Measurements from ENCODE around the gene KIF3B. TPM values are rescaled to one million over a fixed set of nuclear protein-coding genes. Genes with fewer than 3 reads are reported as not detected.
A peak's percentile ranks its signal among the peaks of the same experiment; 100 is the strongest.
"Not testable (repeated sequence)": the region's sequence is repeated elsewhere in the genome, so short reads cannot be mapped to it uniquely, and the experiment has no call there.

Gene KIF3B
- total RNA-seq, 4 donors from 2014 or later = 26.6 to 46.5 (median 37.5) TPM

GRCh38 chr20:32368925-32369324 is 91.5 kb downstream of the KIF3B start:
- intact Hi-C loops (cut with DNase I; ENCODE audit: low total_unique reads) = no loop called here
- Histone ChIP-seq H3K36me3 (peaks cover 0 to 7% (median 0%) of the 10 kb centered on the region in 4 donors), H3K9me3 (no peaks in the 10 kb centered on the region), H3K27me3 (no peaks in the 10 kb centered on the region), H3K4me1 (peaks cover 21 to 57% (median 30%) of the 10 kb centered on the region in 4 donors), H3K4me3 (no peak overlapping the region), H3K27ac (peak overlapping the region in 1 of 4 donors; percentile 32)
- WGBS, 2 donors (ENCODE audit: low coverage in 1 of 2) = 50 to 51% methylated on average over 2 to 6 of the region's 6 CpGs
- in situ Hi-C loops (cut with MboI; ENCODE audit: low pct_ligation_motif_present in 1 of 4, low pct_unique_long_range_greater_than_20kb in 1 of 4, low sequenced_read_pairs in 3 of 4) = loop anchor here in 1 of 4 donors (25.0 kb wide), 1 partner anchor 107 kb away; no protein-coding TSS in a partner anchor
- DNase-seq = no peak
- TF ChIP-seq POLR2AphosphoS5 (IDR thresholded peaks at IDR 0.05) (no peak), EP300 (IDR thresholded peaks at IDR 0.05; ENCODE audit: low read depth) (no peak), POLR2A (IDR thresholded peaks at IDR 0.05) (no peak), CTCF (IDR thresholded peaks at IDR 0.05) (no peak)

- H3K27me3 ChIP-seq = no peaks in the 10 kb centered on the region
- no peak for DNase-seq
- WGBS, 2 donors (ENCODE audit: low coverage in 1 of 2) = 100% methylated on average over 1 to 2 of the region's 2 CpGs
- H3K27ac ChIP-seq = no peak overlapping the region
- no peaks in the 10 kb centered on the region for H3K9me3 ChIP-seq
- H3K36me3 ChIP-seq = peaks cover 0 to 17% (median 5%) of the 10 kb centered on the region in 4 donors
- H3K4me1 ChIP-seq = peaks cover 21 to 42% (median 24%) of the 10 kb centered on the region in 4 donors
- in situ Hi-C loops (cut with MboI; ENCODE audit: low pct_ligation_motif_present in 1 of 4, low pct_unique_long_range_greater_than_20kb in 1 of 4, low sequenced_read_pairs in 3 of 4) (loop anchor here in 1 of 4 donors (25.0 kb wide), 1 partner anchor 109 kb away; no protein-coding TSS in a partner anchor), intact Hi-C loops (cut with DNase I; ENCODE audit: low total_unique reads) (no loop called here)
- no peak overlapping the region for H3K4me3 ChIP-seq
- TF ChIP-seq POLR2A (IDR thresholded peaks at IDR 0.05) = no peak
- TF ChIP-seq POLR2AphosphoS5 (IDR thresholded peaks at IDR 0.05) = no peak
- TF ChIP-seq CTCF (IDR thresholded peaks at IDR 0.05) = no peak
- no peak for TF ChIP-seq EP300 (IDR thresholded peaks at IDR 0.05; ENCODE audit: low read depth)
These were observed 93.4 kb downstream of the KIF3B start for GRCh38 chr20:32370897-32371296.

- H3K9me3 ChIP-seq = no peaks in the 10 kb centered on the region
- no peak overlapping the region for H3K27ac ChIP-seq
- no peaks in the 10 kb centered on the region for H3K27me3 ChIP-seq
- in situ Hi-C loops (cut with MboI; ENCODE audit: low pct_ligation_motif_present in 1 of 4, low pct_unique_long_range_greater_than_20kb in 1 of 4, low sequenced_read_pairs in 3 of 4) = no loop called here
- peaks cover 0 to 11% (median 6%) of the 10 kb centered on the region in 4 donors for H3K4me1 ChIP-seq
- TF ChIP-seq POLR2AphosphoS5 (IDR thresholded peaks at IDR 0.05) = no peak
- no peak for TF ChIP-seq POLR2A (IDR thresholded peaks at IDR 0.05)
- TF ChIP-seq CTCF (IDR thresholded peaks at IDR 0.05) = no peak
- no peak for TF ChIP-seq EP300 (IDR thresholded peaks at IDR 0.05; ENCODE audit: low read depth)
- H3K36me3 ChIP-seq = peaks cover 0 to 11% (median 5%) of the 10 kb centered on the region in 4 donors
- intact Hi-C loops (cut with DNase I; ENCODE audit: low total_unique reads) = loop anchor here (5.0 kb wide), 1 partner anchor 64 kb away; no protein-coding TSS in a partner anchor
- 75 to 82% methylated on average over 2 of the region's 2 CpGs for WGBS, 2 donors (ENCODE audit: low coverage in 1 of 2)
- H3K4me3 ChIP-seq = no peak overlapping the region
- no peak for DNase-seq
These were observed 101.0 kb downstream of the KIF3B start for GRCh38 chr20:32378461-32378860.

- intact Hi-C loops (cut with DNase I; ENCODE audit: low total_unique reads); H3K9me3 ChIP-seq; H3K27ac ChIP-seq; H3K4me3 ChIP-seq; H3K36me3 ChIP-seq; H3K27me3 ChIP-seq; in situ Hi-C loops (cut with MboI; ENCODE audit: low pct_ligation_motif_present in 1 of 4, low pct_unique_long_range_greater_than_20kb in 1 of 4, low sequenced_read_pairs in 3 of 4); DNase-seq: not testable (repeated sequence)
- 87 to 94% methylated on average over 9 of the region's 9 CpGs for WGBS, 2 donors (ENCODE audit: low coverage in 1 of 2)
- peaks cover 3 to 20% (median 13%) of the 10 kb centered on the region in 4 donors for H3K4me1 ChIP-seq
These were observed 102.6 kb downstream of the KIF3B start for GRCh38 chr20:32380037-32380436.

- TF ChIP-seq CTCF (IDR thresholded peaks at IDR 0.05) = no peak
- no peak for TF ChIP-seq POLR2A (IDR thresholded peaks at IDR 0.05)
- TF ChIP-seq POLR2AphosphoS5 (IDR thresholded peaks at IDR 0.05) = no peak
- TF ChIP-seq EP300 (IDR thresholded peaks at IDR 0.05; ENCODE audit: low read depth) = no peak
- H3K27me3 ChIP-seq = no peaks in the 10 kb centered on the region
- H3K4me1 ChIP-seq = peaks cover 9 to 27% (median 18%) of the 10 kb centered on the region in 4 donors
- DNase-seq = no peak
- WGBS, 2 donors (ENCODE audit: low coverage in 1 of 2) = 93% methylated on average over 2 to 3 of the region's 3 CpGs
- H3K36me3 ChIP-seq = peaks cover 0 to 1% (median 0%) of the 10 kb centered on the region in 4 donors
- H3K4me3 ChIP-seq = no peak overlapping the region
- intact Hi-C loops (cut with DNase I; ENCODE audit: low total_unique reads) = no loop called here
- in situ Hi-C loops (cut with MboI; ENCODE audit: low pct_ligation_motif_present in 1 of 4, low pct_unique_long_range_greater_than_20kb in 1 of 4, low sequenced_read_pairs in 3 of 4) = no loop called here
- H3K27ac ChIP-seq = no peak overlapping the region
- no peaks in the 10 kb centered on the region for H3K9me3 ChIP-seq
These were observed 103.3 kb downstream of the KIF3B start for GRCh38 chr20:32380745-32381144.
